ENCODE measurements around the gene TLX2.
"Not testable (repeated sequence)": the region's sequence is repeated elsewhere in the genome, so short reads cannot be mapped to it uniquely, and the experiment has no call there.

TLX2 gene

DNA sequence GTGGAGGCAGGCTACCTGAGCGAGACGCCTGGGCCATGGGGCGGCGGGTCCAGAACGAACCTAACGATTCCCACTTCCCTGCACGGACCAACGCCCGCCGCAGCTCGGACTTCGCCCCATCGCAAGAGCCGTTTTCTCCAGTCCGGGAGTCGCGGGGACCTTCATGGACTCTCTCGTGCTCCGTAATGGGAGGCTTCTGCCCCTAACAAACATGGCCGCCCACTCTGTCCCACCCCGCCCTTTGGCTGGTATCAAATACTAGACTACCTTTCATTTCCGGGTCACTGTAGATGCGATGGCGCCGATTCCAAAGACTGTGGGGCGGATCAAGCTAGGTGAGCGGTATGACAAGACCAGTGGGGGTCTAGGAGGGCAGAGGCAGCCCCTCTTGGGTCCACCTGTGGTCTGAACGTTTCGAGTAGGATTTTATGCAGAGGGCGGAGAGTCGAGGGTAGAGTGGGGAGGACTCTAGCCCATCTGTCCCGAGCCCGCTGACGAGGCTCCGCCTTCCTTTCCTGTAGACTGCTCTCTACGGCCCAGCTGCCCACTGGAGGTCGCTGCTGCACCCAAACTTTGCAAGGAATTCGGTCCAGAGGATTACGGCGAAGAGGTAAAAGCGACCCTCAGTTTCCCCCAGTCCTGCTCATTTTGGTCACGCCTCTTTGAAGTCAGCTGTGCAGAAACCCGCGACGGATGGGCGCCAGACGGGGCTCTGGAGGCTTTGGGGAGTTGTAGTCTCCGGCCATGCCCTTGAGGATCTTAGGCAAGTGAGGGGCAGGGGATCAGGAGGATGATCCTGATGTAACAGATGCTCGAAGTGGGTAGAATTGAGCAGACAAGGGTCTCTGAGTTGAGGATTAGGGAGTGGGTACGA lies 31.2 kb upstream of the TLX2 start, which contains the start of the genes CCDC142 and TTC31:
Gene CCDC142, minus strand, starts transcription at position 198 of the 874 bp plus-strand sequence. Its CDS starts 161 bp downstream, at position 37.
Gene TTC31, plus strand, starts transcription at position 281 of the 874 bp plus-strand sequence. Its CDS starts 15 bp downstream, at position 296.
- Histone ChIP-seq H3K4me1 (ENCODE audit: control insufficient read depth in 1 of 2, insufficient read depth in 2 of 2, low read length in 2 of 2) (peaks cover 21 to 29% of the 10 kb centered on the region in 2 donors), H3K9ac (ENCODE audit: low read depth in 1 of 2, low read length in 2 of 2) (peak within 1 kb of the TSS; percentile 67 to 98), H3K27me3 (ENCODE audit: control insufficient read depth in 1 of 2, insufficient read depth in 2 of 2, low read length in 2 of 2) (no peaks in the 10 kb centered on the region), H3K4me3 (ENCODE audit: low read depth in 1 of 2, low read length in 2 of 2) (peak within 1 kb of the TSS; percentile 92 to 96), H3K36me3 (ENCODE audit: control insufficient read depth in 1 of 2, insufficient read depth in 2 of 2, low read length in 2 of 2) (peaks cover 0 to 28% of the 10 kb centered on the region in 2 donors), H3K27ac (ENCODE audit: low read depth, low read length) (peak within 1 kb of the TSS; percentile 84), H3K9me3 (ENCODE audit: control insufficient read depth in 1 of 2, low read length in 2 of 2) (no peaks in the 10 kb centered on the region)

- not testable (repeated sequence) for H3K27ac ChIP-seq (ENCODE audit: low read depth, low read length); H3K9me3 ChIP-seq (ENCODE audit: control insufficient read depth in 1 of 2, low read length in 2 of 2); H3K27me3 ChIP-seq (ENCODE audit: control insufficient read depth in 1 of 2, insufficient read depth in 2 of 2, low read length in 2 of 2)
- peak overlapping the region; percentile 67 to 98 for H3K9ac ChIP-seq (ENCODE audit: low read depth in 1 of 2, low read length in 2 of 2)
- H3K36me3 ChIP-seq (ENCODE audit: control insufficient read depth in 1 of 2, insufficient read depth in 2 of 2, low read length in 2 of 2) = peaks cover 0 to 33% of the 10 kb centered on the region in 2 donors
- H3K4me1 ChIP-seq (ENCODE audit: control insufficient read depth in 1 of 2, insufficient read depth in 2 of 2, low read length in 2 of 2) = peaks cover 27 to 36% of the 10 kb centered on the region in 2 donors
- H3K4me3 ChIP-seq (ENCODE audit: low read depth in 1 of 2, low read length in 2 of 2) = peak overlapping the region; percentile 92 to 96
These were observed 30.5 kb upstream of the TLX2 start for GRCh38 chr2:74483675-74484164.

GRCh38 chr2:74486141-74486540 lies 28.1 kb upstream of the TLX2 start:
- Histone ChIP-seq H3K27me3 (ENCODE audit: control insufficient read depth in 1 of 2, insufficient read depth in 2 of 2, low read length in 2 of 2) (no peaks in the 10 kb centered on the region), H3K4me1 (ENCODE audit: control insufficient read depth in 1 of 2, insufficient read depth in 2 of 2, low read length in 2 of 2) (peaks cover 25 to 40% of the 10 kb centered on the region in 2 donors), H3K27ac (ENCODE audit: low read depth, low read length) (no peak overlapping the region), H3K9me3 (ENCODE audit: control insufficient read depth in 1 of 2, low read length in 2 of 2) (no peaks in the 10 kb centered on the region), H3K36me3 (ENCODE audit: control insufficient read depth in 1 of 2, insufficient read depth in 2 of 2, low read length in 2 of 2) (peaks cover 5 to 37% of the 10 kb centered on the region in 2 donors), H3K4me3 (ENCODE audit: low read depth in 1 of 2, low read length in 2 of 2) (no peak overlapping the region), H3K9ac (ENCODE audit: low read depth in 1 of 2, low read length in 2 of 2) (no peak overlapping the region)

DNA sequence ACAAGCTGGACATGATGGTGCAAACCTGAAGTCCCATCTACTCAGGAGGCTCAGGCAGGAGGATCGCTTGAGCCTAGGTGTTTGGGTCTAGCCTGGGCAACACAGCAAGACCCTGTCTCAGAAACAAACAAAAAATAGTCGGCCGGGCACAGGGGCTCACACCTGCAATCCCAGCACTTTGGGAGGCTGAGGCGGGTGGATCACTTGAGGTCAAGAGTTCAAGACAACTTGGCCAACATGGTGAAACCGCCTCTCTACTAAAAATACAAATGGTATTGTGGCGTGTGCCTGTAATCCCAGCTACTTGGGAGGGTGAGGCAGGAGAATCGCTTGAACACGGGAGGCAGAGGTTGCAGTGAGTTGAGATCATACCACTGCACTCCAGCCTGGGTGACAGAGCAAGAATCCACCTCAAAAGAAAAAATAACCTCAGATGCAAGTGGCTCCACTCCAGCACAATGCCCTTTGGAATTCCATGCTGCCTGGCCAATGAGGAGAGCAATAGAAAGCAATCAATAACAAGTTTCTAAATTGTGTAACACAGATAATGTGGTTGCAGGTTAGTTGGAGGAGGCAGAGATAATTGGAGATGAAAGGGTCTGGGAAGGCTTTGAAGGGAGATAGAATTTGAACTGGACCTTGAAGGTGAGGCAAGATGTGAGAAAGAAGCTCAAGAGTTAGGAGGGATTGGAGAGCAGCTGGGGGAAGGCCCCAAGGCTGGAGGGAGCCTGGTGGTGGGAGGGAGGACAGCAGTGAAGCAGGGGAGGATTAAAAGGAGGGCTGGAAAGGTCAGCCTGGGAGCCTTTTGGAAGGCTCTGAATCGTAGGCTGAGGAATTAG lies 25.4 kb upstream of the TLX2 start:
- H3K27me3 ChIP-seq (ENCODE audit: control insufficient read depth in 1 of 2, insufficient read depth in 2 of 2, low read length in 2 of 2) = no peaks in the 10 kb centered on the region
- no peaks in the 10 kb centered on the region for H3K9me3 ChIP-seq (ENCODE audit: control insufficient read depth in 1 of 2, low read length in 2 of 2)
- peak overlapping the region in 1 of 2 donors; percentile 28 for H3K4me3 ChIP-seq (ENCODE audit: low read depth in 1 of 2, low read length in 2 of 2)
- H3K4me1 ChIP-seq (ENCODE audit: control insufficient read depth in 1 of 2, insufficient read depth in 2 of 2, low read length in 2 of 2) = peaks cover 17 to 25% of the 10 kb centered on the region in 2 donors
- H3K9ac ChIP-seq (ENCODE audit: low read depth in 1 of 2, low read length in 2 of 2) = peak overlapping the region; percentile 3 to 47
- H3K27ac ChIP-seq (ENCODE audit: low read depth, low read length) = no peak overlapping the region
- peaks cover 30 to 64% of the 10 kb centered on the region in 2 donors for H3K36me3 ChIP-seq (ENCODE audit: control insufficient read depth in 1 of 2, insufficient read depth in 2 of 2, low read length in 2 of 2)

DNA sequence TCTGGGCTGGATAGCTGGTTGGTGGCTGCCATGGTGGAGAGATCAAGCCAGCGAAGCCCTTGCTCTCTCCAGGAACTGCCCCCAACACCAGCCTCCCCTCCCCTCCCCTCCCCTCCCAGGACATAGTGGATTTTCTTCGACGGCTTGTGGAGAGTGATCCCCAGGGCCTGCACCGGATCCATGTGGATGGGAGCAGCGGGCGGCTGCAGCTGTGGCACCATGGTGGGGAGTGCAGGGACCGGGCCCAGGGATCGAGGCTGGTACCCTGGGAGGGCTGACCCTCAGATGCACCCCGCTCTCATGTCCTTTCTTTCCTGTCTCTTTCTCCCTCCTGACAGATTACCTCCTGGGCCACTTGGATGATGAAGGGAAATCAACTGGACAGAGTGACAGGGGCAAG lies 24.3 kb upstream of the TLX2 start:
- Histone ChIP-seq H3K4me3 (ENCODE audit: low read depth in 1 of 2, low read length in 2 of 2) (no peak overlapping the region), H3K27ac (ENCODE audit: low read depth, low read length) (no peak overlapping the region), H3K36me3 (ENCODE audit: control insufficient read depth in 1 of 2, insufficient read depth in 2 of 2, low read length in 2 of 2) (peaks cover 31 to 66% of the 10 kb centered on the region in 2 donors), H3K4me1 (ENCODE audit: control insufficient read depth in 1 of 2, insufficient read depth in 2 of 2, low read length in 2 of 2) (peaks cover 17 to 25% of the 10 kb centered on the region in 2 donors), H3K9ac (ENCODE audit: low read depth in 1 of 2, low read length in 2 of 2) (no peak overlapping the region), H3K27me3 (ENCODE audit: control insufficient read depth in 1 of 2, insufficient read depth in 2 of 2, low read length in 2 of 2) (no peaks in the 10 kb centered on the region), H3K9me3 (ENCODE audit: control insufficient read depth in 1 of 2, low read length in 2 of 2) (no peaks in the 10 kb centered on the region)

DNA sequence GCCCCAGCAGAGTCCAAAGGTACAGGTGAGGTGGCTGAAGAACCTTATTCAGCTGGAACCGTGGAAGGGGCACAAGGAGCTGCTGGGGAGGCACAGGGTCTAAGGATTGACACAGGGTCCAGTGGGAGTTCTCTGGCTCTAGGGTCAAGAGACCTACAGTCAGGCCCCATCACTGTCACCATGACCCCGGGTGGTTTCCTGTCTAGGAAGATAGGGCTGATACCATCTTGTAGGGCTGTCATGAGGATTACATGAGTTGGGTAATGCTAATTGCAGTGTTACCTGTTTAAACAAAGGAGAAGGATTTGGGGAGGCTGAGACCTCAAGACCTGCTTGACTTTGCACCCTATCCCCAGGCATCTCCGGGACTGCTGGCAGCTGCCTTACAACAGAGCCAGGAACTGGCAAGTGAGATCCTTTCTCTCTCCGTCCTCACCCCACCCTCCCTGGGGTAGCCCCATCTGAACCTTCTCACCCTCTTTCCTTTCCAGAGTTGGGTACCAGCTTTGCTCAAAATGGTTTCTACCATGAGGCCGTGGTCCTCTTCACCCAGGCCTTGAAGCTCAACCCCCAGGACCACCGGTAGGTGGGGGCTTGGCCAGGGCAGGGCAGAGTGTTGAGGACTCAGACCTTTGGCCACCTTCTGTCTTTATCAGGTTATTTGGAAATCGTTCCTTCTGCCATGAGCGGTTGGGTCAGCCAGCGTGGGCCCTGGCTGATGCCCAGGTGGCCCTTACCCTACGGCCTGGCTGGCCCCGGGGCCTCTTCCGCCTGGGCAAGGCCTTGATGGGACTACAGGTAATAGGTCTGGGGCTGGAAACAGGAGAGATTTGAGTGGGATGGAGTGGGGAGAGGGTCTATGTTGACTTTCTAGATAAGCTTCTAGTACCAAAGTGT lies 22.4 kb upstream of the TLX2 start:
- H3K9ac ChIP-seq (ENCODE audit: low read depth in 1 of 2, low read length in 2 of 2) = no peak overlapping the region
- no peak overlapping the region for H3K27ac ChIP-seq (ENCODE audit: low read depth, low read length)
- peaks cover 31 to 53% of the 10 kb centered on the region in 2 donors for H3K36me3 ChIP-seq (ENCODE audit: control insufficient read depth in 1 of 2, insufficient read depth in 2 of 2, low read length in 2 of 2)
- H3K4me3 ChIP-seq (ENCODE audit: low read depth in 1 of 2, low read length in 2 of 2) = no peak overlapping the region
- peaks cover 17 to 25% of the 10 kb centered on the region in 2 donors for H3K4me1 ChIP-seq (ENCODE audit: control insufficient read depth in 1 of 2, insufficient read depth in 2 of 2, low read length in 2 of 2)
- no peaks in the 10 kb centered on the region for H3K27me3 ChIP-seq (ENCODE audit: control insufficient read depth in 1 of 2, insufficient read depth in 2 of 2, low read length in 2 of 2)
- no peaks in the 10 kb centered on the region for H3K9me3 ChIP-seq (ENCODE audit: control insufficient read depth in 1 of 2, low read length in 2 of 2)

DNA sequence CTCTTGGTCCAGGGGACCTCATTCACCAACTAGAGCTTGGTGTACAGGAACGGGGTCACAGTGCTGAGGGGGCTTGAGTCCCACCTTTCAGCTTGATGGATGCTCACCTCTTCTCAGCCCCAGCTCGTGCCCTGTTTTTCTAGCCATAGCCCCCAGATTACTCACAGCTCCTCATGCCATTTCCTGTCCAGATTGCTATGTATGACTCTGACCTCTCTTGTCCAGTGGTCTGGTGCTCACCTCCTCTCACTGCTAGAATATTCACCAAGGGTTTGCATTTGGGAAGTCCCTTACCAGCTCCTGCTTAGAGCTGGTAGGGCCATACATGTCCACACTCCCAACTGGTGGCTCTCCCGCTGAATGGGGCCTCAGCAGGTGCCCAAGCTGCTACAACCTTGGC lies 20.7 kb upstream of the TLX2 start:
- no peak overlapping the region for H3K27ac ChIP-seq (ENCODE audit: low read depth, low read length)
- peaks cover 15 to 33% of the 10 kb centered on the region in 2 donors for H3K4me1 ChIP-seq (ENCODE audit: control insufficient read depth in 1 of 2, insufficient read depth in 2 of 2, low read length in 2 of 2)
- H3K9ac ChIP-seq (ENCODE audit: low read depth in 1 of 2, low read length in 2 of 2) = no peak overlapping the region
- H3K36me3 ChIP-seq (ENCODE audit: control insufficient read depth in 1 of 2, insufficient read depth in 2 of 2, low read length in 2 of 2) = peaks cover 31 to 43% of the 10 kb centered on the region in 2 donors
- H3K27me3 ChIP-seq (ENCODE audit: control insufficient read depth in 1 of 2, insufficient read depth in 2 of 2, low read length in 2 of 2) = peaks cover 0 to 5% of the 10 kb centered on the region in 2 donors
- no peaks in the 10 kb centered on the region for H3K9me3 ChIP-seq (ENCODE audit: control insufficient read depth in 1 of 2, low read length in 2 of 2)
- no peak overlapping the region for H3K4me3 ChIP-seq (ENCODE audit: low read depth in 1 of 2, low read length in 2 of 2)

- Histone ChIP-seq H3K9me3 (ENCODE audit: control insufficient read depth in 1 of 2, low read length in 2 of 2) (no peaks in the 10 kb centered on the region), H3K9ac (ENCODE audit: low read depth in 1 of 2, low read length in 2 of 2) (no peak overlapping the region), H3K4me1 (ENCODE audit: control insufficient read depth in 1 of 2, insufficient read depth in 2 of 2, low read length in 2 of 2) (peaks cover 21 to 34% of the 10 kb centered on the region in 2 donors), H3K27ac (ENCODE audit: low read depth, low read length) (no peak overlapping the region), H3K4me3 (ENCODE audit: low read depth in 1 of 2, low read length in 2 of 2) (no peak overlapping the region), H3K36me3 (ENCODE audit: control insufficient read depth in 1 of 2, insufficient read depth in 2 of 2, low read length in 2 of 2) (peaks cover 31 to 38% of the 10 kb centered on the region in 2 donors), H3K27me3 (ENCODE audit: control insufficient read depth in 1 of 2, insufficient read depth in 2 of 2, low read length in 2 of 2) (peaks cover 0 to 12% of the 10 kb centered on the region in 2 donors)
These were observed 18.8 kb upstream of the TLX2 start for GRCh38 chr2:74495440-74495839.

Measured in duodenal mucosa (tissue), 2 donors.